DND-41 (cell line): ENCODE results near the gene SOX21.

Source experiments
- EZH2 ChIP-seq: IDR thresholded peaks from 3 replicates; pipeline ENCODE4 v1.6.1; 2012; ENCODE audit warnings: borderline replicate concordance, low read depth, mild to moderate bottlenecking, moderate library complexity, low read length, inconsistent platforms; ENCODE audit not compliant: severe bottlenecking
- TF ChIP-seq, protein P1 (sequence below): IDR thresholded peaks from 2 replicates; pipeline ENCODE4 v1.5.1; 2012; ENCODE audit warnings: borderline replicate concordance, low read length, moderate library complexity, mild to moderate bottlenecking; ENCODE audit not compliant: poor library complexity, severe bottlenecking; ENCODE audit errors: extremely low read depth

DNA sequence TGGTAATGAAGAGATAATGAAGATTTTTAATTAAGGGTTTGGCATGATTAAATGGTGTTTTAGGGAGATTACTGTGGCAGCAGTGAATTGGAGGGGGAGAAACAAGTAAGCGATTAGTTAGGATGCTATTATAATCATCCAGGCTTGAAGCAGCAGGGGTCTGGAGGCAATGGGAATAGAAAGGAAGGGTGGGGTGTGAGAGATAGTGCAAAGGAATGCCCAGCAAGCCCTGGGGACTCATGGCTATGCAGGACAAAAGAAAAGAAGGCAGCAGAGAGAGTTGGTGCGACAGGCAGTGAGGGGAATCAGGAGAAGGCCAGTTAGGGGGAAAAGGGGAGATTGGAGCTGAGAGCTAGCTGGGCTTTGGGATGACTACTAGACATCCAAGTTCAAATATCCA lies 34.5 kb downstream of the SOX21 start:
- no peak for TF ChIP-seq EZH2
- TF ChIP-seq, protein P1, sequence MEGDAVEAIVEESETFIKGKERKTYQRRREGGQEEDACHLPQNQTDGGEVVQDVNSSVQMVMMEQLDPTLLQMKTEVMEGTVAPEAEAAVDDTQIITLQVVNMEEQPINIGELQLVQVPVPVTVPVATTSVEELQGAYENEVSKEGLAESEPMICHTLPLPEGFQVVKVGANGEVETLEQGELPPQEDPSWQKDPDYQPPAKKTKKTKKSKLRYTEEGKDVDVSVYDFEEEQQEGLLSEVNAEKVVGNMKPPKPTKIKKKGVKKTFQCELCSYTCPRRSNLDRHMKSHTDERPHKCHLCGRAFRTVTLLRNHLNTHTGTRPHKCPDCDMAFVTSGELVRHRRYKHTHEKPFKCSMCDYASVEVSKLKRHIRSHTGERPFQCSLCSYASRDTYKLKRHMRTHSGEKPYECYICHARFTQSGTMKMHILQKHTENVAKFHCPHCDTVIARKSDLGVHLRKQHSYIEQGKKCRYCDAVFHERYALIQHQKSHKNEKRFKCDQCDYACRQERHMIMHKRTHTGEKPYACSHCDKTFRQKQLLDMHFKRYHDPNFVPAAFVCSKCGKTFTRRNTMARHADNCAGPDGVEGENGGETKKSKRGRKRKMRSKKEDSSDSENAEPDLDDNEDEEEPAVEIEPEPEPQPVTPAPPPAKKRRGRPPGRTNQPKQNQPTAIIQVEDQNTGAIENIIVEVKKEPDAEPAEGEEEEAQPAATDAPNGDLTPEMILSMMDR = no peak
